Measurements from ENCODE around the gene MACROD2. TPM values are rescaled to one million over a fixed set of nuclear protein-coding genes. Genes with fewer than 3 reads are reported as not detected.

Gene MACROD2
- total and polyA plus RNA-seq, 2 of the 4 experiments (the other 2 are of a cell fraction) = not detected

- no peak overlapping the region for H4K8ac ChIP-seq (ENCODE audit: low read depth in 2 of 2, low read length in 2 of 2)
- no peak overlapping the region for H2BK15ac ChIP-seq (ENCODE audit: low read depth, low read length)
- H3K4me1 ChIP-seq (ENCODE audit: control insufficient read depth, insufficient read depth, low read length) = peaks cover 2% of the 10 kb centered on the region; the same call in 1 of the 2 replicates
- H2AK9ac ChIP-seq (replicated peaks; ENCODE audit: low read depth, low read length, poor library complexity) = no peak overlapping the region
- no peaks in the 10 kb centered on the region for H3K36me3 ChIP-seq (ENCODE audit: control insufficient read depth, insufficient read depth, low read length)
- no peak overlapping the region for H3K9ac ChIP-seq (ENCODE audit: low read depth, low read length)
- no peaks in the 10 kb centered on the region for H3K27me3 ChIP-seq (ENCODE audit: control insufficient read depth, insufficient read depth, low read length)
- H3K27ac ChIP-seq (ENCODE audit: insufficient read depth, low read length) = no peak overlapping the region
- no peak overlapping the region for H2BK120ac ChIP-seq (ENCODE audit: low read depth, low read length)
- H4K5ac ChIP-seq (ENCODE audit: low read depth, low read length) = no peak overlapping the region
- H3K14ac ChIP-seq (replicated peaks; ENCODE audit: low read depth, low read length) = no peak overlapping the region
- no peak overlapping the region for H2AFZ ChIP-seq (replicated peaks; ENCODE audit: low read length, poor library complexity)
- ChIA-PET CTCF (no interaction called here), POLR2A (ENCODE audit: unreplicated experiment) (no interaction called here)
- no peak overlapping the region for H3K18ac ChIP-seq (ENCODE audit: low read depth, low read length)
- H3K79me1 ChIP-seq (ENCODE audit: low read depth in 1 of 2, low read length in 2 of 2) = no peaks in the 10 kb centered on the region
- no peak overlapping the region for H3K56ac ChIP-seq (ENCODE audit: extremely low read depth, insufficient read depth, low read length)
- H3K23ac ChIP-seq (ENCODE audit: low read depth, low read length) = no peak overlapping the region
- DNase-seq = no peak
- no peak overlapping the region for H2BK20ac ChIP-seq (ENCODE audit: low read depth, low read length)
- WGBS, 2 experiments (ENCODE audit: extremely low coverage in 2 of 2, insufficient read length in 1 of 2) = no CpG with 5 or more reads among the region's 1 CpG
- no peak overlapping the region for H3K4me2 ChIP-seq (ENCODE audit: low read depth, low read length)
- TF ChIP-seq ELK1 (IDR thresholded peaks at IDR 0.05; ENCODE audit: borderline replicate concordance, low read depth, low read length) (no peak), SMC3 (IDR thresholded peaks at IDR 0.05; ENCODE audit: low read depth, low read length) (no peak), CEBPB (IDR thresholded peaks at IDR 0.05; ENCODE audit: low read depth, low read length) (no peak), MAZ (IDR thresholded peaks at IDR 0.05; ENCODE audit: borderline replicate concordance, low read depth, low read length) (no peak), BHLHE40 (IDR thresholded peaks at IDR 0.05; ENCODE audit: low read depth, low read length) (no peak), USF2 (IDR thresholded peaks at IDR 0.05; ENCODE audit: low read depth, low read length) (no peak), NFE2L2 (IDR thresholded peaks at IDR 0.05; ENCODE audit: low read depth, low read length) (no peak), CTCF (conservative IDR thresholded peaks at IDR 0.05; ENCODE audit: low read depth, low read length) (no peak), POLR2A (IDR thresholded peaks at IDR 0.05; ENCODE audit: low read depth, low read length) (no peak), RCOR1 (IDR thresholded peaks at IDR 0.05; ENCODE audit: insufficient replicate concordance, low read length) (no peak), FOS (IDR thresholded peaks at IDR 0.05; ENCODE audit: low read depth, low read length) (no peak), MAFK (IDR thresholded peaks at IDR 0.05; ENCODE audit: low read depth, low read length) (no peak), MXI1 (IDR thresholded peaks at IDR 0.05; ENCODE audit: borderline replicate concordance, low read depth, low read length) (no peak), RAD21 (IDR thresholded peaks at IDR 0.05; ENCODE audit: low read length) (no peak), RFX5 (IDR thresholded peaks at IDR 0.05; ENCODE audit: low read depth, low read length) (no peak), CHD1 (IDR thresholded peaks at IDR 0.05; ENCODE audit: low read depth, low read length) (no peak)
- dilution Hi-C loops (cut with HindIII; ENCODE audit: low sequenced_read_pairs, unreplicated experiment) = no loop called here
- no peaks in the 10 kb centered on the region for H4K20me1 ChIP-seq (ENCODE audit: insufficient read depth, low read length)
- ATAC-seq (ENCODE audit: low read depth) = no peak
- no peak overlapping the region for H3K4me3 ChIP-seq (ENCODE audit: insufficient read depth, low read depth, low read length)
- no peak overlapping the region for H4K91ac ChIP-seq (ENCODE audit: insufficient read depth, low read depth, low read length)
- no peaks in the 10 kb centered on the region for H3K9me3 ChIP-seq (ENCODE audit: control insufficient read depth, insufficient read depth, low read length)
- no peak overlapping the region for H2AK5ac ChIP-seq (ENCODE audit: low read depth, low read length)
- BruUV-seq (replicated peaks) = no TSS peak
- H3K4ac ChIP-seq (ENCODE audit: low read depth, low read length) = no peak overlapping the region
- in situ Hi-C loops (cut with MboI; ENCODE audit: low sequenced_read_pairs) = no loop called here
- intact Hi-C loops (cut with micrococcal nuclease) = no loop called here
- H3K9me1 ChIP-seq (ENCODE audit: insufficient read depth, low read length) = no peaks in the 10 kb centered on the region
- no peak overlapping the region for H2BK5ac ChIP-seq (ENCODE audit: low read depth, low read length, poor library complexity, severe bottlenecking)
Observed at GRCh38 chr20:14342918-14343317, 347.6 kb downstream of the MACROD2 start.

Data from IMR-90 (cell line).